Pons (tissue), 1 donor: ENCODE measurements around the gene FETUB.
"Not testable (repeated sequence)": the region's sequence is repeated elsewhere in the genome, so short reads cannot be mapped to it uniquely, and the experiment has no call there.

Experiments
- DNase-seq: peaks from one replicate; pipeline ENCODE4 v3.0.0-alpha.2; 2016; ENCODE audit warnings: low spot score

Gene FETUB

DNA sequence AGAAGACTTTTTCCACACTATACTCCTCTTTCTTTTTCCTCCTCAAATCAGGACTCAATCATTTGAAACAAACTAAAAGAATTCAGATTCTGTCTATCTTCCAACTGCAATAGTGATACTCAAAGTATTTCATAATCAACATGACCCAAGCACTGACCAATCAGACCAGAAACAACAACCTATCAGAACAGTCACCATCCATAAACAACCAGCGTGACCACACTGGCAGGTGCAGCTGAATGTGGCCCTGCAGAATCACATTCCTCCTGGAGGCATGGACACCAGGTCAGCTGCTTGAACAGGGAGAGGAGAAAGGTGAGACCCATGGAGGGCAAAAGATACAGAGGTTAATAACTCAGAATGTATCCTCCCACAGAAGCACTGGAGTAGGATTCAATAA is 39.0 kb downstream of the FETUB start:
- no peak for DNase-seq

DNA sequence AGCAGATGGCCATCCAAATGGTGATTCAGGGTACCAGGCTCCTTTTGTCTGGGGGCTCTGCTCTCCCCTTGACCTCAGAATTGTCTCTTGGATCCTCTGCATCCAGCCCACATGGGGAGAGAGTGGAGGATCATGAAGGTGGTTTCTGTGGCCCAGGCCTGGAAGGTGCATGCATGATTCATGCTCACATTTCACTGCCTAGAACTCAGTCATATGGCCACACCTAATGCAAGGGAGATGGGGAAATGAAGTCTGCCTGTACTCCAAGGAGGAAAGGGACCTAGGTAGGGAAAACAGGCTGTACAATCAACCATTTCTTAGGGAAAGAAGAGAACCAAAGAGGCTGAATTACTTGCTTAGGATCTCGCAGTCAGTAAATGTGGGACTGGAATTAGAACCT is 40.7 kb downstream of the FETUB start:
- no peak for DNase-seq

DNA sequence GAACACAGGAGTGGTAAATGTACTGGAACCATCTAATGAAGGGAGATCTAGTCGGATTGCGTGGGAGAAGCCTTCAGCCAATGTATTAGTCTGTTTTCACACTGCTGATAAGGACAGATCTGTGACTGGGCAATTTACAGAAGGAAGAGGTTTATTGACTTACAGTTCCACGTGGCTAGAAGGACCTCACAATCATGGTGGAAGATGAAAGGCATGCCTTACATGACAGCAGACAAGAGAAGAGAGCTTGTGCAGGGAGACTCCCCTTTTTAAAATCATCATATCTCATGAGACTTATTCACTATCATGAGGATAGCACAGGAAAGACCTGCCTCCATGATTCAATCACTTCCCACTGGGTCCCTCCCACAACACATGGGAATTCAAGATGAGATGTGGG is 42.6 kb downstream of the FETUB start:
- DNase-seq: no peak

DNA sequence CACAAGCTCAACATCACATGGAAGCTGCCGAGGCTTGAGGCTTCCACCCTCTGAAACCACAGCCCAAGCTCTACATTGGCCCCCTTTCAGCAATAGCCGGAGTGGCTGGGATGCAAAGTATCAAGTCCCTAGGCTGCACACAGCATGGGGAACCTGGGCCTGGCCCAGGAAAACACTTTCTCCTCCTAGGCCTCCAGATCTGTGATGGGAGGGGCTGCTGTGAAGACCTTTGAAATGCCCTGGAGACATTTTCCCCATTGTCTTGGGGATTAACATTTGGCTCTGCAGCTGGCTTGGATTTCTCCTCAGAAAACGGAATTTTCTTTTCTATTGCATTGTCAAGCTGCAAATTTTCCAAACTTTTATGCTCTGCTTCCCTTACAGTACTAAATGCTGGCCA is 43.8 kb downstream of the FETUB start:
- DNase-seq: no peak

DNA sequence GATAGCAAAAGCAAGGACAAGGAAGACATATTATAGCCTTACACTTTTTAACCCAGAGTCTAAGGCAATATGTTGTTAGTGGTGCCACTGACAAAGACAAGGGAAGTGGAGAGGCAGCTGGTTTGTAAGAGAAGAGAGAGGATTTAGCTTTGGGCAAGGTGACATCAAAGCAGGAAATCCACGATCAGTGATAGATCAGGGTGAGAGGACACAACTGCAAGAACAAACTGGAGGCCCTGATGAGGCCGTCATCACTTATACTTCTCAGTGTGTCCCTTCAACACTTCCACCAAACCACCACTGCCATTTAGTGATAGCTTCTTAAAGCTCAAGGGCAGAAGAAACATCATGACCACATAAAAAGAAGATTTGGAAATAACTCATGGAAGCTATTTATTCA is 46.3 kb downstream of the FETUB start:
- not testable (repeated sequence) for DNase-seq

DNA sequence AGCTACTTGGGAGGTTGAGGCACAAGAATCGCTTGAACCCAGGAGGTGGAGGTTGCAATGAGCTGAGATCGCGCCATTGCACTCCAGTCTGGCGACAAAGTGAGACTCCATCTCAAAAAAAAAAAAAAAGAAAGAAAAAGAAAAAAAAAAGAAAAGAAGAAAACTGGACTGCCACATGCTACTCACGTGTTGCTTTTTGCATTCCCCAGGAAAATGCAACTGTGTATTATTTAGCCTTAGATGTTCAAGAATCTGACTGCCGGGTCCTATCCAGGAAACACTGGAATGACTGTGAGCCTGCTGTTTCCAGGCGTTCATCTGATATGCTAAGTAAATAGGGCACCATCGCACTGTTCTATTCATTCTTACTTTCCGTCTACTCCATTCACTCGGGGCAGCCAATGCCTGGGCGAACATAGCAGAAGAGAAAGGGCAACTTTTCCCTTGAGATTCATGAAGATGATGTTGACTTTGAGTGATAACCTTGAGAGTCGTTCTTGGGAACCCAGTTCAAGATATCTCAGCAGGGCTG is 47.0 kb downstream of the FETUB start:
- no peak for DNase-seq

DNA sequence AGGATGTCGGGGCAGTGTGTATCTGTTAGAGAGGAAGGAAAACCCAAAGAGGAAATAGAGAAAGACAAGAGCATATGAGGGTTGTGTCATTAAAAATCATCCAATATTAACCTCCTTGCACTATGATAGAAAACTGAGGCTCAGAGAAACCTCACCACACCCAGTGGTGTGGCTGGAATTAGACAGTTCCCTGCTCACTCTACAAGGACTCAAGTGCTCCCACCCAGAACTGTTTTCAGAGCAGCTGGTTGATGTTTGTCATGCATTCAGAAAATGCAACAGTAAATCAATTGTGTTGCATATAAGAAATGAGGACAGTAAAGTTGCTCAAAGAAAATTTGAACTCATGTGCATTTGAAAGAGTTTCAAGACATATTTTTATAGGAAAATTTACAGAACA is 50.1 kb downstream of the FETUB start:
- not testable (repeated sequence) for DNase-seq

DNA sequence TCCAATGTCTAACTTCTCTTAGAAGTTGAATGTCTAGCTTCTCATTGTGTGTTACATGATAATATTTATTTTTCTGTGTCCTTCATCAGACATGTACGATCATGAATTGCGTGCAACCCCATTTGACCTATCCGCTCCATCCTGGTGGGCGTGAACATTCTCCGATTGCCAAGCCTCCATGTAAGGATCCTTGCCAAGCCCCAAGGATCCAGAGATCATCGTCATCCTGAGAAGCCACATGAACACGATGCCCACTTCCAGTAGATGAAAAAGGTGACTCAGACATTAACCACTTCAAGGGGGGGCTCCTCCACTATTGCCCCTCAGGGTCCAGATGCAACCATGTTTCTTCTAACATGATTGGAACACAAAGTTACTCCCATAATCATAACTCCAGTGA is 51.5 kb downstream of the FETUB start:
- DNase-seq: no peak

DNA sequence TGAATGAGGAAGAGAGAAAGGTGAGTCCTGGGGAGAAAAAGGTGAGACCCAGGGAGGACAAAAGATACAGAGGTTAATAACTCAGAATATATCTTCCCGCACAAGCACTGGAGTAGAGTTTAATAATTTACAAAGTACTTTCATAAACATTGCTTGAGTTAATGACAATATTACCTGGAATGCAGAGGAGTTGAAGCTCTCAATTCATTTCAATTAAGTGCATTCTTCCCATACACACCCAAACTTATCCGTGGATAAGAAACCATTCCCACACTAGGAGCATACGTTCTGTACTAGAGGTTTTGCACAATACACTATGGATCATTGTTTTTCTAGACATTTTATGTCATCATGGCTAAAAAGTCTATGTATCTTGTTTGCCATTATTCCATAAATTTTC is 53.6 kb downstream of the FETUB start:
- no peak for DNase-seq

DNA sequence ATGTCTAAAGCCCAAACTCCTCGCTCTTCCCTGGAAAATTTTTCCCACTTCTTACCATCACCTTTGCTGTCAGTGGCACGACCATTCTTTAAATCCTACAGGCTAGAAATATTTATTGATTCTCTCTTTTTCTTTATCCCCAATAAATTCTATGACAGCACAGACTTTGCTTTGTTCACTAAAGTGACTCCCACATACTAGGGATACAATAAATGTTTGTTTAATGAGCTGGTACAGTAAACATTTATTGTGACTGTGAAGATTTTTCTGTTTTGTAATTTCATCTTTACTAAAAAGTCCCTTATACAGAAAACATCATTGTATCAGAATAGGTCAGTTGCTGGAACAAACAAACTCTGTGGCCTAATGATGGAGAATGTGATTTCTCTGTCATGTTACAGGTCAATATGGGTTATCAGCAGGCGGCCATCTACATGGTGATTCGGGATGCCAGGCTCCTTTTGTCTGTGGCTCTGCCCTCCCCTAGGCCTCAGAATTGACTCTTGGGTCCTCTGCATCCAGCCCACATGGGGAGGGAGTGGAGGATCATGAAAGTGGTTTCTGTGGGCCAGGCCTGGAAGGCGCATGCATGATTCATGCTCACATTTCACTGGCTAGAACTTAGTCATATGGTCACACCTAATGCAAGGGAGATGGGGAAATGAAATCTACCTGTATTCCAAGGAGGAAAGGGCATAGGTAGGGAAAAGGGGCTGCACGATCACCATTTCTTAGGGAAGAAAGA is 54.3 kb downstream of the FETUB start:
- no peak for DNase-seq

DNA sequence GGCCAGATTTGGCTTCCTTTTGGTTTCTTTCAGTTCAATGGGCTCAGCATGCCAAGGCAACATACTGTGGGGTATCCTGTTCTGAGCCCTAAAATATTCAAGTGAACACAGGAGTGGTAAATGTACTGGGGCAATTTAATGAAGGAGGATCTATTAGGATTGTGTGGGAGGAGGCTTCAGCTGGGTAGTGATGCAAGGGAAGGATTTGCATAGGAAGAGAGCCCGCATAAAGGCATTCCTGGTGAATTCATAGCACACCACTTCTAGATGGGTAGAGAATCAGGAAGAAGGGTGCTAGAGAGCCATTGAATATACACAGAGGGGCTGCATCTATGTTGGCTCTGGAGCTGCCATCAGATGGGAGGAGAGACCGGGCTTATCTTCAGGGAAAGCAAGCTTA is 56.3 kb downstream of the FETUB start:
- DNase-seq: no peak

DNA sequence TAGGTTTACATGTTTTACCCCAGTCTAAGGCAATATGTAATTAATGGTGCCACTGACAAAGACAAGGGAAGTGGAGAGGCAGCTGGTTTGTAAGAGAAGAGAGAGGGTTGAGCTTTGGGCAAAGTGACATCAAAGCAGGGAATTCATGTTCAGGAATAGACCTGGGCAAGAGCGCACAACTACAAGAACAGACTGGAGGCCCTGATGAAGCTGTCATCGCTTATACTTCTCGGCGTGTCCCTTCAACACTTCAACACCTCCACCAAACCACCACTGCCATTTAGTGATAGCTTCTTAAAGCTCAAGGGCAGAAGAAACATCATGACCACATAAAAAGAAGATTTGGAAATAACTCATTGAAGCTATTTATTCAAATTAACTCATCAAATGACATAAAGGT is 57.3 kb downstream of the FETUB start:
- DNase-seq: no peak

DNA sequence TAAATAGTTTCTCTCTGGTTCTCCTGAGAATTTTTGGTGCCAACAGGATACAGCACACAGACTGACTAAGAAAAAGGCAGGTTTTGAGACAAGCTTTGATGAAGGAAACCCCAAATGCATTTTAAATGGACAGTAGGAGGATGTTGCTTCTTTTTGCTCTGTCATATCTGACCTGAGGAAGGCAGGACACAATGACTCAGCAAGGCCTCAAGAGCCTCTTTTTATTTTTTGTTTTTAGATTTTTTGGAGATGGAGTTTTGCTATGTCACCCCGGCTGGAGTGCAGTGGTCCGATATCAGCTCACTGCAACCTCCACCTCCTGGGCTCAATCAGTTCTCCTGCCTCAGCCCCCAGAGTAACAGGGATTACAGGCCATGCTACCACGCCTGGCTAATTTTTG is 60.1 kb downstream of the FETUB start:
- DNase-seq: no peak

DNA sequence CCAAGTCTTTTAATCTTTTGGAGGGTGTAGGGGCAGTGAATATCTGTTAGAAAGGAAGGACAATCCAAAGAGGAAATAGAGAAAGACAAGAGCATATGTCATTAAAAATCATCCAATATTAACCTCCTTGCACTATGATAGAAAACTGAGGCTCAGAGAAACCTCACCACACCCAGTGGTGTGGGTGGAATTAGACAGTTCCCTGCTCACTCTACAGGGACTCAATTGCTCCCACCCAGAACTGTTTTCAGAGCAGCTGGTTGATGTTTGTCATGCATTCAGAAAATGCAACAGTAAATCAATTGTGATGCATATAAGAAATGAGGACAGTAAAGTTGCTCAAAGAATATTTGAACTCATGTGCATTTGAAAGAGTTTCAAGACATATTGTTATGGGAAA is 62.3 kb downstream of the FETUB start:
- DNase-seq: not testable (repeated sequence)
